IMR-90 (cell line): ENCODE results near the gene TMPRSS12. TPM values are rescaled to one million over a fixed set of nuclear protein-coding genes. Genes with fewer than 3 reads are reported as not detected.
"Not testable (repeated sequence)": the region's sequence is repeated elsewhere in the genome, so short reads cannot be mapped to it uniquely, and the experiment has no call there.

ENCODE experiments used
- ATAC-seq: fragments of 200-7000 bp; cut with Tn5 transposase; 2 replicates; pipeline ENCODE4 v1.9.1; 2020; ENCODE audit warnings: low read depth, mild to moderate bottlenecking, moderate library complexity
- BruUV-seq: library from RNA; stranded (reverse); fragments of 400-500 nt; replicated peaks from 2 replicates; lab custom pipeline; 2021; lab: Mats Ljungman, UMichigan
- CTCF ChIA-PET: fragments of 300-600 bp; formaldehyde crosslinking; extraction: SDS; loops from one replicate; lab custom pipeline; 2021; ENCODE audit warnings: antibody characterized with exemption; lab: Yijun Ruan, JAX
- POLR2A ChIA-PET: fragments of 300-600 bp; sonication (Branson Sonifier 250); formaldehyde crosslinking; loops from one replicate; lab custom pipeline; 2022; ENCODE audit warnings: antibody characterized with exemption; ENCODE audit not compliant: unreplicated experiment; lab: Charles Lee
- DNase-seq: peaks from one replicate; pipeline ENCODE4 v3.0.0; 2013
- H2AFZ ChIP-seq: replicated peaks from 2 replicates; pipeline ENCODE3; 2013; ENCODE audit warnings: low read length, mild to moderate bottlenecking; ENCODE audit not compliant: poor library complexity
- H2AK5ac ChIP-seq: 2 replicates; pipeline ENCODE4 v1.6.1; 2013; ENCODE audit warnings: low read depth, low read length, inconsistent platforms
- H2AK9ac ChIP-seq: replicated peaks from 2 replicates; pipeline ENCODE3; 2013; ENCODE audit warnings: mild to moderate bottlenecking, low read depth, low read length, moderate library complexity; ENCODE audit not compliant: poor library complexity
- H2BK120ac ChIP-seq: 2 replicates; pipeline ENCODE4 v1.6.1; 2013; ENCODE audit warnings: low read depth, low read length, inconsistent platforms
- H2BK15ac ChIP-seq: 3 replicates; pipeline ENCODE4 v1.6.1; 2013; ENCODE audit warnings: low read depth, low read length, inconsistent platforms
- H2BK20ac ChIP-seq: 2 replicates; pipeline ENCODE4 v1.6.1; 2013; ENCODE audit warnings: low read depth, mild to moderate bottlenecking, inconsistent platforms, low read length, moderate library complexity
- H2BK5ac ChIP-seq: 2 replicates; pipeline ENCODE4 v1.6.1; 2013; ENCODE audit warnings: mild to moderate bottlenecking, low read depth, low read length, inconsistent platforms; ENCODE audit not compliant: poor library complexity, severe bottlenecking
- H3K14ac ChIP-seq: replicated peaks from 2 replicates; pipeline ENCODE4 v1.6.1; 2013; ENCODE audit warnings: low read depth, low read length, inconsistent platforms
- H3K18ac ChIP-seq: 2 replicates; pipeline ENCODE4 v1.6.1; 2013; ENCODE audit warnings: low read depth, low read length, control low read depth
- H3K23ac ChIP-seq: 2 replicates; pipeline ENCODE4 v1.6.1; 2013; ENCODE audit warnings: low read depth, low read length, inconsistent platforms
- H3K27ac ChIP-seq: 2 replicates; pipeline ENCODE4 v1.5.1; 2013; ENCODE audit warnings: mild to moderate bottlenecking, control low read depth, low read length; ENCODE audit not compliant: insufficient read depth
- H3K27me3 ChIP-seq: 2 replicates; pipeline ENCODE4 v1.6.1; 2013; ENCODE audit warnings: low read length; ENCODE audit not compliant: control insufficient read depth, insufficient read depth
- H3K36me3 ChIP-seq: 2 replicates; pipeline ENCODE4 v1.6.1; 2013; ENCODE audit warnings: low read length, mixed read lengths; ENCODE audit not compliant: control insufficient read depth, insufficient read depth
- H3K4ac ChIP-seq: 2 replicates; pipeline ENCODE4 v1.6.1; 2013; ENCODE audit warnings: low read depth, low read length, inconsistent platforms
- H3K4me1 ChIP-seq: 2 replicates; pipeline ENCODE4 v1.6.1; 2013; ENCODE audit warnings: low read length, mixed read lengths; ENCODE audit not compliant: control insufficient read depth, insufficient read depth
- H3K4me2 ChIP-seq: 2 replicates; pipeline ENCODE4 v1.6.1; 2013; ENCODE audit warnings: low read depth, mild to moderate bottlenecking, control low read depth, low read length, moderate library complexity
- H3K4me3 ChIP-seq: 2 replicates; pipeline ENCODE4 v1.5.1; 2013; ENCODE audit warnings: low read depth, mild to moderate bottlenecking, control low read depth, low read length, moderate library complexity; ENCODE audit not compliant: insufficient read depth
- H3K56ac ChIP-seq: 2 replicates; pipeline ENCODE4 v1.6.1; 2013; ENCODE audit warnings: low read length, inconsistent platforms; ENCODE audit not compliant: insufficient read depth; ENCODE audit errors: extremely low read depth
- H3K79me1 ChIP-seq, 2 experiments: 2 replicates each; pipeline ENCODE4 v1.6.1; 2013; ENCODE audit warnings: low read length in 2 of 2, inconsistent platforms in 1 of 2, low read depth in 1 of 2
- H3K9ac ChIP-seq: 2 replicates; pipeline ENCODE4 v1.6.1; 2013; ENCODE audit warnings: low read depth, low read length, control low read depth
- H3K9me1 ChIP-seq: 2 replicates; pipeline ENCODE4 v1.6.1; 2013; ENCODE audit warnings: low read length, inconsistent platforms; ENCODE audit not compliant: insufficient read depth
- H3K9me3 ChIP-seq: 2 replicates; pipeline ENCODE4 v1.6.1; 2013; ENCODE audit warnings: low read length; ENCODE audit not compliant: control insufficient read depth, insufficient read depth
- H4K20me1 ChIP-seq: 2 replicates; pipeline ENCODE4 v1.6.1; 2013; ENCODE audit warnings: low read length, inconsistent platforms; ENCODE audit not compliant: insufficient read depth
- H4K5ac ChIP-seq: 2 replicates; pipeline ENCODE4 v1.6.1; 2013; ENCODE audit warnings: mild to moderate bottlenecking, low read depth, low read length, control low read depth
- H4K8ac ChIP-seq, 2 experiments: 2 replicates each; pipeline ENCODE4 v1.6.1; 2013; ENCODE audit warnings: low read depth in 2 of 2, low read length in 2 of 2, control low read depth in 1 of 2, inconsistent platforms in 1 of 2
- H4K91ac ChIP-seq: 2 replicates; pipeline ENCODE4 v1.6.1; 2013; ENCODE audit warnings: low read depth, low read length, inconsistent platforms; ENCODE audit not compliant: insufficient read depth
- CEBPB ChIP-seq: IDR thresholded peaks from 2 replicates; pipeline ENCODE4 v1.6.1; 2012; ENCODE audit warnings: low read depth, low read length, improper control_type of control experiment
- POLR2A ChIP-seq: IDR thresholded peaks from 2 replicates; pipeline ENCODE4 v1.6.1; 2012; ENCODE audit warnings: mild to moderate bottlenecking, low read depth, low read length
- WGBS, 2 experiments: methylation state at CpG; one replicate each; pipeline versions ENCODE4 v1.1.5 to v1.1.7; 2013; ENCODE audit warnings: missing lambda C conversion rate in 2 of 2; ENCODE audit not compliant: insufficient read length in 1 of 2; ENCODE audit errors: extremely low coverage in 2 of 2; 5-methylcytosine and 5-hydroxymethylcytosine counted together
- dilution Hi-C: fragments of 300-500 bp; cut with HindIII; formaldehyde crosslinking; loops from one replicate; pipeline ENCODE4 v1.14.3; 2018; ENCODE audit warnings: low sequenced_read_pairs; ENCODE audit not compliant: unreplicated experiment
- in situ Hi-C: fragments of 300-500 bp; cut with MboI; formaldehyde crosslinking; loops from 3 replicates; pipeline ENCODE4 v1.14.3; 2019; ENCODE audit warnings: low sequenced_read_pairs, inconsistent platforms, mixed read lengths
- intact Hi-C: fragments of 100-400 bp; cut with micrococcal nuclease; formaldehyde crosslinking; loops from 2 replicates; pipeline ENCODE4 v1.10.0; 2022
- polyA plus RNA-seq, 3 experiments: library from polyadenylated mRNA; depleted of rRNA; stranded (reverse); fragments of >200 nt; gene quantifications; 2 replicates each; pipeline ENCODE4 v1.2.3, GENCODE V29; 2012; ENCODE audit warnings: low replicate concordance in 1 of 3
- total RNA-seq: library from RNA; depleted of rRNA; stranded (reverse); fragments of >200 nt; gene quantifications from 2 replicates; pipeline ENCODE4 v1.2.3, GENCODE V29; 2012

TMPRSS12 gene
- total and polyA plus RNA-seq, 2 of the 4 experiments (the other 2 are of a cell fraction), result not detected

DNA sequence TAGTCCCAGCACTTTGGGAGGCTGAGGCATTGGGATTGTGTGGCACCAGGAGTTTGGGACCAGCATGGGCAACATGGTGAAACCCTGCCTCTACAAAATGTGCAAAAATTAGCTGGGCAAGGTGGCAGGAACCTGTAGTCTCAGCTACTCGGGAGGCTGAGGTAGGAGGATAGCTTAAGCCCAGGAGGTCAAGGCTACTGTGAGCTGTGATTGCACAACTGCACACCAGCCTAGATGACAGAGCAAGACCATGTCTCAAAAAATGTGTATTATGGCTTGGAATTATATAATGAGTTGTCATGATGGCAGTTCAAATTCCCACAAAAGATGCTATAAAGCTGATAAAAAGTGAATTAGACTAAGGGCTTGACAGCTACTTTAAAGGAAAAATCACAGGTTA lies 20.6 kb upstream of the TMPRSS12 start:
- dilution Hi-C loops, result no loop called here
- in situ Hi-C loops, result loop anchor here (10.0 kb wide), 2 partner anchors 163 to 523 kb away; partner anchors contain the start of gene CELA1
- 100% methylated on average over 1 of the region's 1 CpG; no CpG with 5 or more reads in 1 of the 2 experiments for WGBS, 2 experiments
- Histone ChIP-seq H3K79me1 (no peaks in the 10 kb centered on the region; a peak in 1 of 4 replicates), H3K9me3 (no peaks in the 10 kb centered on the region), H2BK15ac (no peak overlapping the region), H4K5ac (no peak overlapping the region), H3K4me1 (peaks cover 2% of the 10 kb centered on the region), H4K20me1 (no peaks in the 10 kb centered on the region), H3K9me1 (0 out of 2 replicates have a peak, but pooled peaks cover 3% of the 10 kb centered on the region), H3K18ac (no peak overlapping the region), H3K4me2 (no peak overlapping the region), H3K14ac (no peak overlapping the region), H3K9ac (no peak overlapping the region), H2BK5ac (no peak overlapping the region), H3K27ac (no peak overlapping the region), H2AK9ac (no peak overlapping the region), H3K4ac (no peak overlapping the region), H2AFZ (no peak overlapping the region), H3K23ac (no peak overlapping the region), H2BK120ac (no peak overlapping the region), H3K36me3 (peaks cover 3% of the 10 kb centered on the region; the same call in 1 of the 2 replicates), H3K4me3 (no peak overlapping the region), H2AK5ac (no peak overlapping the region), H4K91ac (no peak overlapping the region), H3K56ac (no peak overlapping the region), H4K8ac (no peak overlapping the region), H3K27me3 (no peaks in the 10 kb centered on the region), H2BK20ac (no peak overlapping the region)
- no peak for DNase-seq
- ChIA-PET POLR2A (no interaction called here), CTCF (interaction anchor here (0.6 to 1.7 kb wide), 3 partner anchors 103 to 610 kb away, joined by 3 to 7 read pairs (median 7); a partner anchor contains a TSS)
- no TSS peak for BruUV-seq
- no peak for ATAC-seq
- intact Hi-C loops, result no loop called here
- TF ChIP-seq POLR2A, result no peak
- peak; percentile 67 for TF ChIP-seq CEBPB

DNA sequence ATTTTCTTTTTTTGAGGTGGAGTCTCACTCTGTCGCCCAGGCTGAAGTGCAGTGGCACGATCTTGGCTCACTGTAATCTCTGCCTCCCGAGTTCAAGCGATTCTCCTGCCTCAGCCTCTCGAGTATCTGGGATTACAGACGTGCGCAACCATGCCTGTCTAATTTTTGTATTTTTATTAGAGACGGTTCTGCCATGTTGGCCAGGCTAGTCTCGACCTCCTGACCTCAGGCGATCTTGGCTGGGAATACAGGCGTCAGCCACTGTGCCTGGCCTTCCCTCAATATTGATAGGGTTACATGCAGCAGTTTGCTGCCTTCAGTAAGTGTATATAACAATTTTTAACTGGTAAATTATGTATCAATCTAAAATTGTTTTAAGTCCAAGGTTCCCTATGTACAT lies 19.0 kb upstream of the TMPRSS12 start:
- H3K18ac ChIP-seq, H3K9ac ChIP-seq, H3K9me1 ChIP-seq, H3K4me2 ChIP-seq, H3K27ac ChIP-seq, ATAC-seq, H3K79me1 ChIP-seq, H3K36me3 ChIP-seq, DNase-seq, H3K4ac ChIP-seq, H2BK120ac ChIP-seq, H2AK5ac ChIP-seq, POLR2A ChIA-PET, H2BK20ac ChIP-seq, H2BK15ac ChIP-seq, H2AFZ ChIP-seq, H4K20me1 ChIP-seq, H2BK5ac ChIP-seq, H2AK9ac ChIP-seq, H3K9me3 ChIP-seq, H3K14ac ChIP-seq, H4K91ac ChIP-seq, BruUV-seq, H4K8ac ChIP-seq, H3K27me3 ChIP-seq, H3K23ac ChIP-seq, H4K5ac ChIP-seq, H3K56ac ChIP-seq, H3K4me3 ChIP-seq, H3K4me1 ChIP-seq, dilution Hi-C loops: not testable (repeated sequence)
- in situ Hi-C loops, result loop anchor here (10.0 kb wide), 2 partner anchors 161 to 521 kb away; partner anchors contain the start of gene CELA1
- intact Hi-C loops, result loop anchor here (2.0 kb wide), 1 partner anchor 205 kb away; no protein-coding TSS in a partner anchor
- WGBS, 2 experiments, result 100% methylated on average over 3 of the region's 11 CpGs; no CpG with 5 or more reads in 1 of the 2 experiments
- CTCF ChIA-PET, result interaction anchor here (4.3 kb wide), 1 partner anchor 163 kb away, joined by 41 read pairs; no protein-coding TSS in a partner anchor
